Vagina (tissue), 2 donors: ENCODE results near the gene PUSL1.

Source experiments
- CTCF ChIP-seq, 3 experiments: fragments of 450-650 bp in 2 of 3; fragments of 200-600 bp in 1 of 3; sonication (generic) in 1 of 3; IDR thresholded peaks; one replicate each; pipeline ENCODE4 v1.5.1; 2017 to 2019; ENCODE audit warnings: antibody characterized with exemption in 3 of 3, mild to moderate bottlenecking in 2 of 3, moderate library complexity in 2 of 3
- POLR2AphosphoS5 ChIP-seq, 2 donors: sonication (generic); formaldehyde crosslinking; IDR thresholded peaks; one replicate each; pipeline ENCODE4 v1.9.0; 2017; ENCODE audit warnings: antibody characterized with exemption in 2 of 2, mild to moderate bottlenecking in 2 of 2, low read depth in 1 of 2; ENCODE audit not compliant: insufficient read depth in 1 of 2

GRCh38 chr1:1295154-1295923 is 13.1 kb upstream of the PUSL1 start:
- TF ChIP-seq CTCF (IDR thresholded peaks at IDR 0.05) (no peak), POLR2AphosphoS5 (IDR thresholded peaks at IDR 0.05; ENCODE audit: insufficient read depth in 1 of 2, low read depth in 1 of 2) (no peak)
